Keratinocyte (primary cell): ENCODE data around the gene AKTIP. TPM values are rescaled to one million over a fixed set of nuclear protein-coding genes. Genes with fewer than 3 reads are reported as not detected.

Experiments used
- DNase-seq: peaks from one replicate; pipeline ENCODE4 v3.0.0-alpha.2; 2011; ENCODE audit warnings: low read depth, missing footprints, low spot score
- FAIRE-seq: peaks from 2 replicates; lab custom pipeline; 2011; peaks lifted over from hg19 to GRCh38; lab: Jason Lieb, UNC
- H2AFZ ChIP-seq: 2 replicates; pipeline ENCODE4 v1.6.0; 2012; ENCODE audit warnings: low read length, control low read depth, inconsistent platforms; ENCODE audit not compliant: control insufficient read depth
- H3K27ac ChIP-seq: 2 replicates; pipeline ENCODE4 v1.5.1; 2011; ENCODE audit warnings: low read length; ENCODE audit not compliant: control insufficient read depth, insufficient read depth
- H3K27me3 ChIP-seq: 3 replicates; pipeline ENCODE4 v1.6.0; 2011; ENCODE audit warnings: low read length; ENCODE audit not compliant: control insufficient read depth, insufficient read depth; ENCODE audit errors: extremely low read depth
- H3K36me3 ChIP-seq, 2 experiments: 2 replicates in 1 of 2; 3 replicates in 1 of 2; pipeline ENCODE4 v1.5.1; 2011; ENCODE audit warnings: low read length in 2 of 2, mild to moderate bottlenecking in 1 of 2; ENCODE audit not compliant: control insufficient read depth in 2 of 2, insufficient read depth in 2 of 2; ENCODE audit errors: extremely low read depth in 1 of 2
- H3K4me1 ChIP-seq: 3 replicates; pipeline ENCODE4 v1.5.1; 2011; ENCODE audit warnings: low read length; ENCODE audit not compliant: control insufficient read depth, insufficient read depth; ENCODE audit errors: extremely low read depth
- H3K4me2 ChIP-seq: 3 replicates; pipeline ENCODE4 v1.6.0; 2011; ENCODE audit warnings: low read depth, low read length; ENCODE audit not compliant: control insufficient read depth, insufficient read depth; ENCODE audit errors: extremely low read depth
- H3K4me3 ChIP-seq, 3 experiments: fragments of 200-600 bp in 1 of 3; sonication (generic) in 1 of 3; 2 replicates in 2 of 3; 3 replicates in 1 of 3; pipeline ENCODE4 v1.5.1; 2011 to 2016; ENCODE audit warnings: low read length in 3 of 3, mild to moderate bottlenecking in 3 of 3, control low read depth in 2 of 3, inconsistent platforms in 1 of 3, low read depth in 1 of 3, mixed read lengths in 1 of 3, mixed run types in 1 of 3, moderate library complexity in 1 of 3; ENCODE audit not compliant: control insufficient read depth in 2 of 3, insufficient read depth in 2 of 3; ENCODE audit errors: extremely low read depth in 1 of 3
- H3K79me2 ChIP-seq: 2 replicates; pipeline ENCODE4 v1.6.0; 2012; ENCODE audit warnings: low read length; ENCODE audit not compliant: control insufficient read depth, insufficient read depth
- H3K9ac ChIP-seq: 3 replicates; pipeline ENCODE4 v1.6.0; 2011; ENCODE audit warnings: low read length; ENCODE audit not compliant: control insufficient read depth, insufficient read depth; ENCODE audit errors: extremely low read depth
- H3K9me1 ChIP-seq: 3 replicates; pipeline ENCODE4 v1.6.0; 2011; ENCODE audit warnings: low read length; ENCODE audit not compliant: control insufficient read depth, insufficient read depth; ENCODE audit errors: extremely low read depth
- H3K9me3 ChIP-seq: 2 replicates; pipeline ENCODE4 v1.5.1; 2012; ENCODE audit warnings: low read depth, low read length; ENCODE audit not compliant: control insufficient read depth
- H4K20me1 ChIP-seq: 3 replicates; pipeline ENCODE4 v1.6.0; 2011; ENCODE audit warnings: low read length; ENCODE audit not compliant: control insufficient read depth, insufficient read depth; ENCODE audit errors: extremely low read depth
- EZH2 ChIP-seq: IDR thresholded peaks from one replicate; pipeline ENCODE4 v1.6.1; 2012; ENCODE audit warnings: inconsistent platforms, mild to moderate bottlenecking, low read length, moderate library complexity
- dilution Hi-C: fragments of 300-500 bp; cut with MboI; formaldehyde crosslinking; loops from one replicate; pipeline ENCODE4 v1.7.0; 2020; ENCODE audit warnings: low sequenced_read_pairs; ENCODE audit not compliant: extremely low pct_ligation_motif_present
- polyA plus RNA-seq, 5 experiments: library from polyadenylated mRNA; depleted of rRNA in 3 of 5; stranded (reverse) in 3 of 5; stranded (forward) in 1 of 5; unstranded in 1 of 5; fragments of >200 nt; gene quantifications; 1 replicate in 1 of 5; 2 replicates in 3 of 5; 3 replicates in 1 of 5; pipeline versions ENCODE4 v1.2.1 to v1.2.3, GENCODE V29; 2011 to 2012; ENCODE audit warnings: missing spikeins in 2 of 5, low read depth in 1 of 5, low replicate concordance in 1 of 5
- TF ChIP-seq, protein P1 (sequence below), 3 experiments: IDR thresholded peaks in 1 of 3; conservative IDR thresholded peaks in 1 of 3; optimal IDR thresholded peaks in 1 of 3; 2 replicates in 2 of 3; 3 replicates in 1 of 3; pipeline versions ENCODE3 to v1.5.1; 2011; ENCODE audit warnings: low read length in 3 of 3, mild to moderate bottlenecking in 3 of 3, moderate library complexity in 2 of 3, control low read depth in 1 of 3, inconsistent platforms in 1 of 3; ENCODE audit not compliant: insufficient read depth in 2 of 3; ENCODE audit errors: extremely low read depth in 1 of 3

AKTIP gene
- polyA plus RNA-seq, 1 donor (not counting 4 experiments of a cell fraction or from before 2014, with no cell fraction given), result 23.6 TPM

GRCh38 chr16:53519417-53520091 is 16.5 kb upstream of the AKTIP start:
- Histone ChIP-seq H3K4me2 (no peak overlapping the region), H3K4me3 (no peak overlapping the region), H2AFZ (no peak overlapping the region), H3K27ac (no peak overlapping the region), H3K9me3 (no peaks in the 10 kb centered on the region), H3K9ac (no peak overlapping the region), H3K79me2 (no peaks in the 10 kb centered on the region), H3K36me3 (no peaks in the 10 kb centered on the region), H4K20me1 (no peaks in the 10 kb centered on the region), H3K27me3 (no peaks in the 10 kb centered on the region), H3K4me1 (no peaks in the 10 kb centered on the region), H3K9me1 (no peaks in the 10 kb centered on the region)
- FAIRE-seq, result no peak
- DNase-seq, result no peak
- dilution Hi-C loops, result no loop called here
- TF ChIP-seq EZH2, result no peak
- TF ChIP-seq, protein P1, sequence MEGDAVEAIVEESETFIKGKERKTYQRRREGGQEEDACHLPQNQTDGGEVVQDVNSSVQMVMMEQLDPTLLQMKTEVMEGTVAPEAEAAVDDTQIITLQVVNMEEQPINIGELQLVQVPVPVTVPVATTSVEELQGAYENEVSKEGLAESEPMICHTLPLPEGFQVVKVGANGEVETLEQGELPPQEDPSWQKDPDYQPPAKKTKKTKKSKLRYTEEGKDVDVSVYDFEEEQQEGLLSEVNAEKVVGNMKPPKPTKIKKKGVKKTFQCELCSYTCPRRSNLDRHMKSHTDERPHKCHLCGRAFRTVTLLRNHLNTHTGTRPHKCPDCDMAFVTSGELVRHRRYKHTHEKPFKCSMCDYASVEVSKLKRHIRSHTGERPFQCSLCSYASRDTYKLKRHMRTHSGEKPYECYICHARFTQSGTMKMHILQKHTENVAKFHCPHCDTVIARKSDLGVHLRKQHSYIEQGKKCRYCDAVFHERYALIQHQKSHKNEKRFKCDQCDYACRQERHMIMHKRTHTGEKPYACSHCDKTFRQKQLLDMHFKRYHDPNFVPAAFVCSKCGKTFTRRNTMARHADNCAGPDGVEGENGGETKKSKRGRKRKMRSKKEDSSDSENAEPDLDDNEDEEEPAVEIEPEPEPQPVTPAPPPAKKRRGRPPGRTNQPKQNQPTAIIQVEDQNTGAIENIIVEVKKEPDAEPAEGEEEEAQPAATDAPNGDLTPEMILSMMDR (optimal IDR thresholded peaks at IDR 0.05 in 1 of 3, IDR thresholded peaks at IDR 0.05 in 1 of 3, conservative IDR thresholded peaks at IDR 0.05 in 1 of 3; ENCODE audit: extremely low read depth in 1 of 3, insufficient read depth in 2 of 3, low read length in 3 of 3), result no peak

GRCh38 chr16:53518550-53519416 is 15.8 kb upstream of the AKTIP start:
- DNase-seq, result no peak
- H3K36me3 ChIP-seq, result no peaks in the 10 kb centered on the region
- dilution Hi-C loops, result no loop called here
- no peaks in the 10 kb centered on the region for H4K20me1 ChIP-seq
- H3K4me2 ChIP-seq, result no peak overlapping the region
- no peak overlapping the region for H3K9ac ChIP-seq
- no peaks in the 10 kb centered on the region for H3K79me2 ChIP-seq
- no peak for TF ChIP-seq EZH2
- TF ChIP-seq, protein P1 (optimal IDR thresholded peaks at IDR 0.05 in 1 of 3, IDR thresholded peaks at IDR 0.05 in 1 of 3, conservative IDR thresholded peaks at IDR 0.05 in 1 of 3; ENCODE audit: extremely low read depth in 1 of 3, insufficient read depth in 2 of 3, low read length in 3 of 3), result no peak
- no peak overlapping the region for H3K4me3 ChIP-seq
- H3K9me1 ChIP-seq, result no peaks in the 10 kb centered on the region
- no peak overlapping the region for H3K27ac ChIP-seq
- no peak for FAIRE-seq
- no peaks in the 10 kb centered on the region for H3K9me3 ChIP-seq
- no peaks in the 10 kb centered on the region for H3K27me3 ChIP-seq
- H2AFZ ChIP-seq, result no peak overlapping the region
- H3K4me1 ChIP-seq, result no peaks in the 10 kb centered on the region
